ENCODE measurements around the gene RAD21L1. TPM values are rescaled to one million over a fixed set of nuclear protein-coding genes. Genes with fewer than 3 reads are reported as not detected.

RAD21L1 gene
- total RNA-seq, 1 donor from 2014 or later, result not detected

DNA sequence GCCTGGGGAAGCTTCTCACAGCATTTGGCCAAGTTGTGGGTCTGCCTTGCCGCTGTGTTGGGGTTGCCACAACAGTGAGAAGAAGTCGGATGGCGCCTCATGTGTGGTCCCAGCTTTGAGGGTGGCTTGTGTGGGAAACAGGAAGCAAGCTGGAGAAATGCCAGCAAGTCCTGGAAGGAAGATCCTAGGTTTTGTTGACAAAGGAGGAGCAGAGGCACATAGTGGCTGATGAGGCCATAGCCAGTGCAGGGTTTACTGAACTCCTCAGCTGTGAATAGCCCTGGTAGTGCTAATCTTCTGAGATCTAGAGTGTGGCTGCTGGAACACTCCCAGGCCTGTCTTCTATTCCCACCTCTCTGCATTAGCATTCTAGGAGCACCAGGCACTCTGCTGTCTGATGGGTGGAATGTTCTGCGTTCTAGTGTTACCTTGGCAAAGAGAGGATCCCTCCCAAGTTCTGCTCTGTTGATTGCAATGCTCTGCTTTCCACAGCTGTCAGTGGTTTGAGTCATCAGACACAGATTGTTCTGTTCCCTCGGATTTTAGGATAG, 65.4 kb downstream of the RAD21L1 start:
- Mint-ChIP-seq H3K9me3 (ENCODE audit: low read depth) (no peaks in the 10 kb centered on the region), H3K27me3 (ENCODE audit: low read depth) (no peaks in the 10 kb centered on the region), H3K4me1 (ENCODE audit: low read depth) (peaks cover 5% of the 10 kb centered on the region), H3K36me3 (ENCODE audit: low read depth) (peaks cover 4% of the 10 kb centered on the region), H3K27ac (ENCODE audit: unreplicated experiment) (no peak overlapping the region), H3K4me3 (ENCODE audit: unreplicated experiment) (no peak overlapping the region)
- DNase-seq (ENCODE audit: low spot score), result no peak
- no peak for TF ChIP-seq CTCF (IDR thresholded peaks at IDR 0.05)

GRCh38 chr20:1292620-1293019, 66.8 kb downstream of the RAD21L1 start:
- TF ChIP-seq CTCF (IDR thresholded peaks at IDR 0.05), result no peak
- H3K9me3 Mint-ChIP-seq (ENCODE audit: low read depth), result no peaks in the 10 kb centered on the region
- no peak overlapping the region for H3K27ac Mint-ChIP-seq (ENCODE audit: unreplicated experiment)
- H3K4me1 Mint-ChIP-seq (ENCODE audit: low read depth), result peaks cover 5% of the 10 kb centered on the region
- H3K27me3 Mint-ChIP-seq (ENCODE audit: low read depth), result no peaks in the 10 kb centered on the region
- H3K36me3 Mint-ChIP-seq (ENCODE audit: low read depth), result peaks cover 3% of the 10 kb centered on the region
- no peak for DNase-seq (ENCODE audit: low spot score)
- no peak overlapping the region for H3K4me3 Mint-ChIP-seq (ENCODE audit: unreplicated experiment)

DNA sequence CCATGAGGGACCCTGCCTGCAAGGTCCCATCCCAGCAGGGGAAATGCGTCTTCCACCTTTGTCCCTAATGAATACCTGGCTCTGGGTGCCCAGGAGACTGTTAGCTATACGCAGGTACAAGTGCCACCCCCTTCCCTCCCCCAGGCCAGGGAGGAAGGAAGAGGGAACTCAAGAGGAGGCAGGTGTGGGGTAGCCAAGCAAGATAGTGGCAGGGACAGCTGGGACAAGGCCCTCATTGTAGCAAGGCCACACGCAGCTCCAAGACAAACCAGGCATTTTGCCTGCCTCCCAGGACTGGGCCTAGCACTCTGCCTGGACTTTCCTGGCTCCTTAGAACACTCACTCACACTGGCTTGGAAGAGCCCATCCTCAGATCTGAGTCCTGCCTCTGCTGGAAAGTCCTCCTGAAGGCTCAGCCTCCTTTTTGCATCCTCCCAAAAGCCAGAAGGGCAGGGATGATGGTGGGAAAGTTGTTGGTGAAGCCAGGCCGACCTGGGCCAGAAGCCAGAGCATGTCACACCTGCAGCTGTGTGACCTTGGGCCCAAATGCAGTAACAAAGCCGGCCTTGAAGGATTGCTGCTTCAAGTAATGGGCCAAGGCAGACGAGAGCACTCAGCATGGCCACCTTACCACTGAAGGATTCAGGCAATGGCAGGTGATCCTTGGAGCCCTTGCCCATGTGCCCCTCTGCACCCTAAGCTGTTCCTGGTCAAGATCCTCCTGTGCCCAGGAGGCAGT, 68.0 kb downstream of the RAD21L1 start:
- peaks cover 5% of the 10 kb centered on the region for H3K4me1 Mint-ChIP-seq (ENCODE audit: low read depth)
- H3K4me3 Mint-ChIP-seq (ENCODE audit: unreplicated experiment), result no peak overlapping the region
- H3K27ac Mint-ChIP-seq (ENCODE audit: unreplicated experiment), result no peak overlapping the region
- no peaks in the 10 kb centered on the region for H3K27me3 Mint-ChIP-seq (ENCODE audit: low read depth)
- DNase-seq (ENCODE audit: low spot score), result peak; percentile 53
- H3K9me3 Mint-ChIP-seq (ENCODE audit: low read depth), result no peaks in the 10 kb centered on the region
- peaks cover under 1% of the 10 kb centered on the region for H3K36me3 Mint-ChIP-seq (ENCODE audit: low read depth)
- no peak for TF ChIP-seq CTCF (IDR thresholded peaks at IDR 0.05)

- TF ChIP-seq CTCF (IDR thresholded peaks at IDR 0.05), result no peak
- H3K27me3 Mint-ChIP-seq (ENCODE audit: low read depth), result no peaks in the 10 kb centered on the region
- H3K4me1 Mint-ChIP-seq (ENCODE audit: low read depth), result peaks cover 5% of the 10 kb centered on the region
- no peak overlapping the region for H3K27ac Mint-ChIP-seq (ENCODE audit: unreplicated experiment)
- peak; percentile 82 for DNase-seq (ENCODE audit: low spot score)
- peaks cover 4% of the 10 kb centered on the region for H3K36me3 Mint-ChIP-seq (ENCODE audit: low read depth)
- H3K4me3 Mint-ChIP-seq (ENCODE audit: unreplicated experiment), result no peak overlapping the region
- H3K9me3 Mint-ChIP-seq (ENCODE audit: low read depth), result no peaks in the 10 kb centered on the region
Observed at GRCh38 chr20:1294497-1294896, 68.7 kb downstream of the RAD21L1 start.

- H3K27me3 Mint-ChIP-seq (ENCODE audit: low read depth), result no peaks in the 10 kb centered on the region
- TF ChIP-seq CTCF (IDR thresholded peaks at IDR 0.05), result no peak
- H3K27ac Mint-ChIP-seq (ENCODE audit: unreplicated experiment), result no peak overlapping the region
- peaks cover 4% of the 10 kb centered on the region for H3K36me3 Mint-ChIP-seq (ENCODE audit: low read depth)
- peak; percentile 79 for DNase-seq (ENCODE audit: low spot score)
- H3K4me1 Mint-ChIP-seq (ENCODE audit: low read depth), result peaks cover 5% of the 10 kb centered on the region
- H3K4me3 Mint-ChIP-seq (ENCODE audit: unreplicated experiment), result no peak overlapping the region
- no peaks in the 10 kb centered on the region for H3K9me3 Mint-ChIP-seq (ENCODE audit: low read depth)
Observed at GRCh38 chr20:1295276-1295930, 69.6 kb downstream of the RAD21L1 start.

Data from chondrocyte (in vitro differentiated cells).